UCSD-AML1 (cell line): ENCODE results near the gene RNF41.
"Not testable (repeated sequence)": the region's sequence is repeated elsewhere in the genome, so short reads cannot be mapped to it uniquely, and the experiment has no call there.

Experiments used
- DNase-seq: peaks from one replicate; lab custom pipeline; 2025; ENCODE audit not compliant: unreplicated experiment; lab: John Stamatoyannopoulos, UW

Gene RNF41

GRCh38 chr12:56172839-56173238, 48.9 kb downstream of the RNF41 start:
- no peak for DNase-seq

DNA sequence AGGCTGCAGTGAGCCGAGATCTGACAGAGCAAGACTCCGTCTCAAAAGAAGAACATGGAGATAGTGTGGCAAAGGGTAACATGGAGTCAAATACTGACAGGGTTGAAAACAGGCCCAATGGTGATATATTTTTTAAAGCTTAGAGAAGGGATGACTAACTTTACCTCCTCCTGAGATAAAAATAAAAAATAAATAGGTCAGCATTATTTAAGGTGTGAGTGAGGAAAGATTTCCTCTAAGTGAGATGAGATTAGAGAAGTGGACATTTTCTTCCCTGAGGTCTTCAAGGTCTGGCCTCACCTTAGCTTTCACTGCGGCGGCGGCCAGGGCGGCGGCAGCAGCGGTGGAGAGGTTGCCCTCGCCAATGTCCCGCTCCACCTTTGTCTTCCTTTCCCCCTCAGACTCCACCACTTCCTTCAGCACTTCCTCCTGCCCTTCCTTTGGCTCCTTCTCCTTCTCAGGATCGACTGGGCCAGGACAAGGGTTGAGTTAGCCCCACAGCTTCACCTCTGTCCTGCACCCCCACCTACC, 52.4 kb downstream of the RNF41 start:
- DNase-seq = no peak

GRCh38 chr12:56165369-56165768, 56.4 kb downstream of the RNF41 start:
- no peak for DNase-seq

- no peak for DNase-seq
These were observed 57.4 kb downstream of the RNF41 start for GRCh38 chr12:56164345-56164729.

- DNase-seq = no peak
These were observed 58.0 kb downstream of the RNF41 start for GRCh38 chr12:56163533-56164344.

DNA sequence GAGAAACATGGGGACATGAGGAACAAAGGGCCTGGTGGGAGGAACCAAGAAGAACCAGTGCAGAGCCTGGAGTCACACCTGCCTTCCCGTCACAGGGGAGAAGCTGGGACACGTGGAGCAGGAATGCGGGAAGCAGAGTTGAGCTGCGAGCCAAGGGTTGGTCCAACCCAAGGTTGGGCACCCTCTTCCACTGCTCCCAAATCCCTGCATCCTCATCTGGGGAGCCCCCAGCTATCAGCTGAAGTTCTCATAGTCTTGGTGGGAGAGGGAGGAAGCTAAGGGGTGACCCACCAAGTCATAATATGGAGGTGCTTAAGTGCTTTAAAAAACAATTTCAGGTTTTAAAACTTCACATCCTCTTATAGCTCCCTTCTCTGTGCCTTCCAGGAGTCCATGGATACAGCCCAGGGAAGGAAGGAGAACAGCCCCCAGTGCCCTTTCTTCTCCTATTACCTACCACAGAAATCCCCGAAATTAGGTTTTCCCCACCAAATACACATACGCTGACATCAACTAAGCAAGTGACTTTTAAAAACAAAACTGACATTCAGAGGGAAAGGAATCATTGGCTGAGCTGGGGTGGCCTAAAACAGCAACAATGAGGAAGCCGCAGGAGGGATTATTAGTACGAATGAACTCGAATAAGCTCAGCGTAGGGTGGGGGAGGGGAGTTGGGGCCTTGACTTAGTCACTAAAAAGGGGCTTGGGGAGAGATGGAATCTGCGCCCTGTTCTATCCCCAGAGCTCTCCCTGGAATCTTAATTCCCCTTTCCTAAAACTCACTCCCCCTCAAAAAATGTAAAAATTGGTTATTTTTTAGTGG, 59.0 kb downstream of the RNF41 start:
- no peak for DNase-seq

GRCh38 chr12:56161690-56162351, 59.9 kb downstream of the RNF41 start:
- no peak for DNase-seq

- DNase-seq = no peak
These were observed 60.6 kb downstream of the RNF41 start for GRCh38 chr12:56160894-56161689.

- DNase-seq = no peak
These were observed 61.4 kb downstream of the RNF41 start for GRCh38 chr12:56160193-56160763.

- DNase-seq = no peak
These were observed 62.1 kb downstream of the RNF41 start for GRCh38 chr12:56159482-56160192.

GRCh38 chr12:56158926-56159461, 62.7 kb downstream of the RNF41 start:
- DNase-seq = peak; percentile 55

GRCh38 chr12:56158029-56158925, 63.4 kb downstream of the RNF41 start, which contains the start of gene MYL6:
MYL6 (plus strand) TSS chr12:56158359; CDS start chr12:56158402, 43 bp downstream.
- DNase-seq = peak; percentile 86

DNA sequence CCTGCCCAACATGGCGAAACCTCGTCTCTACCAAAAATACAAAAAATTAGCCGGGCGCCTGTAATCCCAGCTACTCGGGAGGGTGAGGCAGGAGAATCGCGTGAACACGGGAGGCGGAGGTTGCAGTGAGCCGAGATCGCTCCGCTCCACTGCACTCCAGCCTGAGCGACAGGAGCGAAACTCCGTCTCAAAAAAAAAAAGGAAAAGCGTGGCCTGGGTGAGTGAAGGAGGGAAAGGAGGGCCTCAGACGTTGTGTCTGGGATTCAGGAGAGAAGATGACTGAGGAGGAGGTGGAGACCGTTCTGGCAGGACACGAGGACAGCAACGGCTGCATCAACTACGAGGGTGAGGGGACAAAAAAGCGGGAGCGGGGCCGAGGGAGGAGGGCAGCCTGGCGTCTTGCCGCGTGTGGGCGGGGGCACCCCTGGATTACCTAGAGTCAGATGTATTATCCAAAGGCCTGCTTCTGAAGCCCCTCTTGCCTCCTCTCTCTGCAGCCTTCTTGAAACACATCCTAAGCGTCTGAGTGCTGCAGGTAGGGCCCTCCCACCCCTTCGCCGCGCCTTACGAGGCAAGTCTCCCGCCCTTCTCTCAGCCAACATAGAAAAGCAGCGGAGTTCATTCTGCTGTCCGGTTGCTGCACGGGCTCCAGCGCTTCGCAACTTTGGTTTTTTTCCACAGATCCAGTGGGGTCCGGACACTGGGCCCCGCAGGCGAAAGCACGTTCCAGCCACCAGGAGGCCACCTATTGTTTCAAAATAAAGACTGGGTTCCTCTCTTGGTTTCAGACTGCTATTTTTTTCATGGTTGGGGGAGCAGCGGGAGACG, 64.3 kb downstream of the RNF41 start:
- DNase-seq = peak; percentile 74

DNA sequence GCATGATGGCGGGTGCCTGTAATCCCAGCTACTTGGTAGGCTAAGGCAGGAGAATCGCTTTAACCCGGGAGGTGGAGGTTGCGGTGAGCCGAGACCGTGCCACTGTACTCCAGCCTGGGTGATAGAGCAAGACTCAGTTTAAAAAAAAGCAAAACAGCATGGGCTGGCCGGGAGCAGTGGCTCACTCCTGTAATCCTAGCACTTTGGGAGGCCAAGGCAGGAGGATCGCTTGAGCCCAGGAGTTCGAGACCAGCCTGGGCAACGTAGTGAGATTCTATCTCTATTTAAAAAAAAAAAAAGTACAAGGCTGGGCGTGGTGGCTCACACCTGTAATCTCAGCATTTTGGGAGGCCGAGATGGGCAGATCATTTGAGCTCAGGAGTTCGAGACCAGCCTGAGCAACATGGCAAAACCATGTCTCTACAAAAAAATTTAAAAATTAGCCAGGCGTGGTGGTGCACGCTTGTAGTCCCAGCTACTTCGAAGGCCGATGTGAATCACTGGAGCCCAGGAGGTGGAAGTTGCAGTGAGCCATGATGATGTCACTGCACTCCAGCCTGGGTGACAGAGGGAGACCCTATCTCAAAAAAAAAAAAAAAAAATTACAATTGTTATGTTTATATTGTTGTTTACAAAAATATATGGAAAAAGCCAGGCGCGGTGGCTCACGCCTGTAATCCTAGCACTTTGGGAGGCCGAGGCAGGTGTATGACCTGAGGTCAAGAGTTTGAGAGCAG, 65.1 kb downstream of the RNF41 start:
- DNase-seq = not testable (repeated sequence)

GRCh38 chr12:56155256-56155845, 66.4 kb downstream of the RNF41 start:
- no peak for DNase-seq

DNA sequence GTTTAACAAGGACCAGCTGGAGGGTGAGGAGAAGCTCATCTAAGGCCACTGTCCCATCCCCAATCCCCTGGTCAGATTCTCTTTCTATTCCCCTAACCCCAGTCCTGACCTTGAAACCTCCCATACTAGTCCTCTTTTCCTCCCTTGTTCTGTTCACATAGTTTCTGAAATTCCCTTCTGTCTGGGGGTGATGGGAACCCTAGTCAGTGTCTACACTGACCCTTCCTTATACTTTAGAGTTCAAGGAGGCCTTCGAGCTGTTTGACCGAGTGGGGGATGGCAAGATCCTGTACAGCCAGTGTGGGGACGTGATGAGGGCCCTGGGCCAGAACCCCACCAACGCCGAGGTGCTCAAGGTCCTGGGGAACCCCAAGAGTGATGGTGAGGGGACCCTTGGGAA, 66.9 kb downstream of the RNF41 start:
- DNase-seq = no peak
